NK-92 (cell line): ENCODE results near the gene ZNF438.
"Not testable (repeated sequence)": the region's sequence is repeated elsewhere in the genome, so short reads cannot be mapped to it uniquely, and the experiment has no call there.

Source experiments
- DNase-seq: peaks from one replicate; lab custom pipeline; 2025; ENCODE audit not compliant: unreplicated experiment; lab: John Stamatoyannopoulos, UW

ZNF438 gene

DNA sequence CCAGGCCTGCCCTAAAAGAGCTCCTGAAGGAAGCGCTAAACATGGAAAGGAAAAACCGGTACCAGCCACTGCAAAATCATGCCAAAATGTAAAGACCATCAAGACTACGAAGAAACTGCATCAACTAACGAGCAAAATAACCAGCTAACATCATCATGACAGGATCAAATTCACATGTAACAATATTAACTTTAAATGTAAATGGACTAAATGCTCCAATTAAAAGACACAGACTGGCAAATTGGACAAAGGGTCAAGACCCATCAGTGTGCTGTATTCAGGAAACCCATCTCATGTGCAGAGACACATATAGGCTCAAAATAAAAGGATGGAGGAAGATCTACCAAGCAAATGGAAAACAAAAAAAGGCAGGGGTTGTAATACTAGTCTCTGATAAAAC, 82.4 kb downstream of the ZNF438 start:
- not testable (repeated sequence) for DNase-seq

DNA sequence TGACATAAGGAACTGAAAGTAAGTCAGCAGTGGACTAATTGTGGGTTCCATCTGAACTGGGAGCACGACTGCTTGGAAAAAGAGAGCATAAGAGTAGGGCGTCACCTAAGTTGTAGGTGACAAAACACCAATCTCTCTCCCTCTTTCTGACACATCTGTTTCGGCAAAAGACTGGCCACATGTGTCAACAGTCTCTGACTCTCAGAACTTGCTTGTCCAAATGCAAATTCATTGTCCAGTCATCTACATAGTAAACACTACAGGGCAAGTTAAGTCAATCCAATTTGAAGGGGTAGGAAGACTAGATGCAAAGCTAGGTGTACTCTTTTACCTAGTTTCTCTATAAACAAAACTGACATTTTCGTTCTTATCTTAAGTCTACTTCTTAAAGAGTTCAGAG, 87.7 kb downstream of the ZNF438 start:
- DNase-seq, result no peak

- no peak for DNase-seq
Observed at GRCh38 chr10:30943451-30943850, 88.2 kb downstream of the ZNF438 start.

DNA sequence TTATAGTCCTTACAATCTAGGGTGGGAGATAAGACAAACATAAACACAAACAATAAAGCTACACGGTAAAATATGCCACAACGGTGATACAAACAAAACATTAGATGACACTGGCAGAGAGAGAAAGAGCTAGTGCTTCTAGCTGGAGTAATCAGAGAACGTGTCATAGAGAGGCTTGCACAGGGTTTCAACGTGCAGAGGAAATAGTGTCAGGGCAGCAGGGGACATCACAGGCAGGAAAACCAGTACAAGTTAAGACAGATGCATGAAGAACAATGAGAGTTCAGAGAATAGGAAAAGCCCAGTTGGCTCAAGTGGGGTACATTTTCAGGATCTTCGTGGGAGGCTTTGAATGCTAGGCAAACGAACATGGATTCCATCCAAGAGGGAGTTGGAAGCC, 91.4 kb downstream of the ZNF438 start:
- no peak for DNase-seq

DNA sequence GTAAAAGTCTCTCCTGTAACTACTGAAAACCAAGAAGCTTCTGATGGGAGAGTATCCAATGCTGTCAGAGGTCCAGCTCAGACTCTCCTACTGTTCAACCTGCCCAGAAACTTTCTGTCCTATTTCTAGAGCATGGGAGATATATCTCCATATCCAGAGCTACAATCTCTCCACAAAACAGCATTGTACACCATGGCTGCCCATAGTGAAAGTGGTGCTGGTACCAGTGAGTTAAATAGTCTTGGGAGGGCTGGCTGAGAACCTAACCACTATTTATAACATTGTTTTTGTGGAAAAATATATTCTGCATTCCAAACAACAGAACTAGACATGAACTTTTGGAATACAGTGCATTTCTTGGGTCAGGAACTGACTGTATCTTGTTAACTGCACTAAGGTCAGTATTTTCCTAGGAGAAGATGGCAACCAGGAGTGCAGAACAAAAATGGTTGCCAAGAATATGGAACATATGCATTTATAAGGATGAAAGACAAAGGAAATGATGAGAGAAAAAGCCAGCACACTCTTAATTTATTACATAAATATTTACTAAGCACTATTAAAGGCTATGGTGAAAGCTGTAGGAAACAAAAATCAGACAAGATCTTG, 91.9 kb downstream of the ZNF438 start:
- no peak for DNase-seq

DNA sequence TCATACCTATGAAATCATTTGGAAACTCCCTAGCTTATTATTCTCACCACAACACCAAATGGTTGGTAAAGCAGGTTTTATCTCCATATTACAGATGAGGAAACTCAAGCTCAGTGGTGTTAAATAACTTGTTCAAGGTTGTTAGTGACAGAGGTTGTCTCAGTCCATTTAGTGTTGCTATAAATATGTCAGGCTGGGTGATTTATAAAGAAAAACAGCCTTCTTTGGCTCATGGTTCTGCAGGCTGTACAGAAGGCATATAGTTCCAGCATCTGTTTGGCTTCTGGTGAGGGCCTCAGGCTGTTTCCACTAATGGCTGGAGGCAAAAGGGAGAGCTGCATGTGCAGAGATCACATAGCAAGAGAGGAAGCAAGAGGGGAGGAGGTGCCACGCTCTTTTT, 96.6 kb downstream of the ZNF438 start:
- no peak for DNase-seq

GRCh38 chr10:30931094-30931493, 100.6 kb downstream of the ZNF438 start:
- DNase-seq, result no peak

DNA sequence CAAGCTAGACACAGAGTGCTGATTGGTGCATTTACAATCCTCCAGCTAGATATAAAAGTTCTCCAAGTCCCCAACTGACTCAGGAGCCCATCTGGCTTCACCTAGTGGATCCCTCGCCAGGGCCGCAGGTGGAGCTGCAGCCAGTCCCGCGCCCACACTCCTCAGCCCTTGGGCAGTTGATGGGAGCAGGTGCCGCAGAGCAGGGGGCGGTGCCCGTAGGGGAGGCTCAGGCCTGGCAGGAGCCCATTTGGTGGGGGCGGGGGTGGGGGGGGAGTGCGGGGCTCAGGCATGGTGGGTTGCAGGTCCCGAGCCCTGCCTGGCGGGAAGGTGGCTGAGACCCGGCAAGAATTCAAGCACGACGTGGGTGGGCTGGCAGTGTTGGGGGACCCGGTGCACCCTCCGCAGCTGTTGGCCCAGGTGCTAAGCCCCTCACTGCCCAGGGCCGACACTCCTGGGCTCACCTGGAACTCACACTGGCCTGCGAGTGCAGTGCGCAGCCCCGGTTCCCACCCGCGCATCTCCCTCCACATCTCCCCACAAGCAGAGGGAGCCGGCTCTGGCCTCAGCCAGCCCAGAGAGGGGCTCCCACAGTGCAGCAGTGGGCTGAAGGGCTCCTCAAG, 101.7 kb downstream of the ZNF438 start:
- DNase-seq, result no peak

DNA sequence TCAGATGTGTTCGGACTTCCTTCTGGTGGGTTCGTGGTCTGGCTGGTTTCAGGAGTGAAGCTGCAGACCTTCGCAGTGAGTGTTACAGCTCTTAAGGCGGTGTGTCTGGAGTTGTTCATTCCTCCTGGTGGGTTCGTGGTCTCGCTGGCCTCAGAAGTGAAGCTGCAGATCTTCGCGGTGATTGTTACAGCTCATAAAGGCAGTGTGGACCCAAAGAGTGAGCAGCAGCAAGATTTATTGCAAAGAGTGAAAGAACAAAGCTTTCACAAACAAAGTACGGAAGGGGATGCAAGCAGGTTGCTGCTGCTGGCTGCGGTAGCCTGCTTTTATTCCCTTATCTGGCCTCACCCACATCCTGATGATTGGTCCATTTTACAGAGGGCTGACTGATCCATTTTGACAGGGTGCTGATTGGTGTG, 102.3 kb downstream of the ZNF438 start:
- not testable (repeated sequence) for DNase-seq

DNA sequence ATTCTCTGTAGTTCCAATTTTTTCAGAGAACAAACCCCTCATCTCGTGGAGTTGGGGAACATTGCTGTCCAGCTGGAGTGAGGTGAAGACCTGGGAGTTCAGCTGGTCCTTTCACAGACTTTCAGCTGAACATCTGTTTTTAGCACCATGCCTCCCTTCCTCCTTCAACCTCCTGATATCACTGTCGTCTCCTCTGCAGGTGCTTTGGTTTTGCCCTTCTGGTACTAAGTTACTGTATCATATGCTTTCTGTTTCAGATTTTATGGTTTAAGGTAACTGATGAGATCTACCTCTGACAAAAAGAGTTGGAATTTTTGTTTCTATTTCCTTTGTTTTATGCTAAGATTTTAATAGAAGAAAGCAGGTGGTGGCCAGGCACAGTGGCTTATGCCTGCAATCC, 102.9 kb downstream of the ZNF438 start:
- DNase-seq, result no peak

DNA sequence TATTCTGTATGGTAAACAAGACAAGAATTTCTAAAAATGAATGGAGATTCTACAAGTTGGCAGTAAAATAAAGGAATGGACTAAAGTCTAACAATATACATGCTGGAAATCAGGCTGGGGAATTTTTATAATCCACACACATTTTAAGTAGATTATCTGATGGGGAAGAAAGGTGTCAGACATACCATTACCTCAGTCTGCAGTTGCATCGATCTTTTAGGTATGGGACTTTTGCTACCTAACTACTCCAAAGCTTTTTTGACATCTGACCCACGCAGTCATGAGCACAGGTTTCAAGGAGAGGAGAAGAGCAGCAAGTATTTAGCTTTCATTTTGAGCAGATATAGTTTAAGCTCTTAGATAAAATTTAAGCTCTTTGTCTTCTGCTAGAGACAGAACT, 113.0 kb downstream of the ZNF438 start:
- DNase-seq, result no peak

GRCh38 chr10:30917789-30918188, 113.9 kb downstream of the ZNF438 start:
- no peak for DNase-seq

- DNase-seq, result no peak
Observed at GRCh38 chr10:30917067-30917466, 114.6 kb downstream of the ZNF438 start.

- no peak for DNase-seq
Observed at GRCh38 chr10:30915146-30915545, 116.5 kb downstream of the ZNF438 start.

GRCh38 chr10:30911303-30911863, 120.3 kb downstream of the ZNF438 start:
- no peak for DNase-seq

DNA sequence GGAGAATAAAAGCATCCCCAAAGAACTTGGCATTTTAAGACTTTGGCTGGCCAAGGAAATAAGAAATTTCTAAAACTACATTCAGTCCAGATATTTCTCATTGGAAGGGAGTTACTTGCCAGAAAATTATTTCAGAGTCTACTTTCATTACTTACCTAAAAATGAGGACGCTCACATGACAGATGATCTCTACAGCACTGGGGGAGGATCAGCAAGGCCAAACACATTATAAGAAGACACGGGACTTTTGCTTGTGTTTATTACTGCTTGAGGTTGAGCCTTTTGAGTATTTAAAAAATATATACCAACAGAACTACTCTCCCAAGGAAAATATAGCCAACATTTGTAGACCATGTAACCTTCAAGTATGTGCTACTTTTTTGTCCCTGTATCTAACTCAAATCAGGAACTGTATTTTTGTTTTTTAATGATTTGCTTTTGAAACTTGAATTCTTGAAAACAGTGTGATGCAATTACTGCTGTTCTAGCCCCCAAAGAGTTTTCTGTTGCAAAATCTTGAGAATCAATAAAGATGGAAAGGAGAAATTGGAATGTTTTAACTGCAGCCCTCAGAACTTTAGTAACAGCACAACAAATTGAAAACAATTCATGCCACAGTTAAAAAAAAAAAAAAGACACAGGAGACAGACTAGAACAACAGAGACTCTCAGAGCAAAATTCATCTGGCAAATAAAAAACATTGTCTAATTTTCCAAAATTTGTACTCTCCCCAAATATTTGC, 128.1 kb downstream of the ZNF438 start:
- DNase-seq, result no peak

- no peak for DNase-seq
Observed at GRCh38 chr10:30902621-30903396, 128.9 kb downstream of the ZNF438 start.

DNA sequence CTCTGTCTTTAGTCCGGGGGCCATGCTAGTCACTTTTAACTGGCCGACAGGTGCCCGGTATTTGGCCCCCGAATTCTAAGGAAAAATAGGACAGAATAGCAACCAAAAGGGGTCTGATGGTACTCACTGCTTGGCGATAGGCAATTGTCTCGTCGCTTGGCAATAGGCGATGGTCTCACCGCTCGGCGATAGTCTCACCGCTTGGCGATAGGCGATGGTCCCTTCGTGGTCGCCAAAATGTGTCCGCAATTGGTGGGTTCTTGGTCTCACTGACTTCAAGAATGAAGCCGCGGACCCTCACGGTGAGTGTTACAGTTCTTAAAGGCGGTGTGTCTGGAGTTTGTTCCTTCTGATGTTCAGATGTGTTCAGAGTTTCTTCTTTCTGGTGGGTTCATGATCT, 130.2 kb downstream of the ZNF438 start:
- not testable (repeated sequence) for DNase-seq

DNA sequence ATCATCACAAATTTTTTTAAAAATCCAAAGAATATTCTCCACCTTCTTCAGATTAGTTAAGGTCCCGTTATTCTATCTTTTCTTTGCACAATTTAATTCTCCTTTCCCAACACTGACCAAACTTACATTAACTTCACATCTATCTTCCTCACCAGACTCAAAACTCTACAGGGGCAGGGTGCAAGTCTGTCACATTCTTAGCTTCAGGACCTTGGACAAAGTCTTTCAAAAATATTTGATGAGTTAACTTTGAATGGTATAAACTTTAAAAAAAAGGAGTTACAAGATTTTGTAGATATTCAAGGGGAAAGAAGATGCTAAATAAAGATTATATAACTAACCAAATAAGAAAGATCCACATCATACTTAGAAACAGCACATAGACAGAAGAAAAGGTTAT, 132.7 kb downstream of the ZNF438 start:
- no peak for DNase-seq

- no peak for DNase-seq
Observed at GRCh38 chr10:30897547-30897946, 134.1 kb downstream of the ZNF438 start.

DNA sequence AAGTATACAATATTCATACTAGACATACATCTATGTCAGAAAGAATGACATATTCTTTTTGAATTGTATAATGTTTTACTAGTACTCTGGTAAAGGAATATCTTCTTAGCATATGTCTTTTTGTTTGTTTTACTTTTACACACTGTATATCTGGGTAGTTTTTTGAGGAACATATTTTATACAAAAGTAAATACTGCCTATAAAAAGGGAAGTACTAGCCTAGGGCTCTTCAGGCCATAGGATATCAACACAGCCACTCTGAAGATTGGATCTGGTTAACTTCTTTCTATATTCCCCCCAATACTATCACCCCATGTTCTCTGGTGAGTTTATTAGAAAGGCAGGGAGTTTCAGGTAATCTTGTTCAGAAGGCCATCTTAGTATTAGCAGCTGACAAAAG, 134.6 kb downstream of the ZNF438 start:
- no peak for DNase-seq
